PFSK-1 (cell line): ENCODE measurements around the gene AP3S2.

Source experiments
- POLR2AphosphoS5 ChIP-seq: IDR thresholded peaks from 2 replicates; pipeline ENCODE4 v1.6.1; 2012; ENCODE audit warnings: low read depth, mild to moderate bottlenecking, control low read depth, low read length, moderate library complexity
- SIN3A ChIP-seq: IDR thresholded peaks from 2 replicates; pipeline ENCODE4 v1.6.1; 2012; ENCODE audit warnings: mild to moderate bottlenecking, low read length, moderate library complexity, borderline replicate concordance; ENCODE audit not compliant: insufficient read depth

- TF ChIP-seq POLR2AphosphoS5, result no peak
- TF ChIP-seq SIN3A, result no peak
Measured at GRCh38 chr15:89829616-89830440, 64.0 kb downstream of the AP3S2 start.
